Chondrocyte (in vitro differentiated cells): ENCODE data around the gene IL22RA2. TPM values are rescaled to one million over a fixed set of nuclear protein-coding genes. Genes with fewer than 3 reads are reported as not detected.

Source experiments
- DNase-seq: peaks from one replicate; pipeline ENCODE4 v3.0.0; 2021; ENCODE audit warnings: mixed read lengths, low spot score
- H3K27ac Mint-ChIP-seq: one replicate; pipeline ENCODE4 v1.8.0; 2021; ENCODE audit warnings: mild to moderate bottlenecking, moderate library complexity, mixed read lengths; ENCODE audit not compliant: unreplicated experiment
- H3K27me3 Mint-ChIP-seq: 2 replicates; pipeline ENCODE4 v1.8.0; 2021; ENCODE audit warnings: low read depth, mixed read lengths
- H3K36me3 Mint-ChIP-seq: 2 replicates; pipeline ENCODE4 v1.8.0; 2021; ENCODE audit warnings: low read depth, mixed read lengths
- H3K4me1 Mint-ChIP-seq: 2 replicates; pipeline ENCODE4 v1.8.0; 2021; ENCODE audit warnings: low read depth, mild to moderate bottlenecking, mixed read lengths
- H3K4me3 Mint-ChIP-seq: one replicate; pipeline ENCODE4 v1.8.0; 2021; ENCODE audit warnings: mild to moderate bottlenecking, moderate library complexity, mixed read lengths; ENCODE audit not compliant: unreplicated experiment
- H3K9me3 Mint-ChIP-seq: 2 replicates; pipeline ENCODE4 v1.8.0; 2021; ENCODE audit warnings: low read depth, mixed read lengths
- total RNA-seq: library from RNA; stranded (reverse); gene quantifications from 3 replicates; pipeline ENCODE4 v1.2.1, GENCODE V29; 2021
- TF ChIP-seq, protein P1 (sequence below): fragments of 200-600 bp; sonication (generic); IDR thresholded peaks from 2 replicates; pipeline ENCODE4 v1.5.0; 2021; ENCODE audit warnings: antibody characterized with exemption, mild to moderate bottlenecking, moderate library complexity

IL22RA2 gene
- total RNA-seq, 1 donor from 2014 or later, result not detected

DNA sequence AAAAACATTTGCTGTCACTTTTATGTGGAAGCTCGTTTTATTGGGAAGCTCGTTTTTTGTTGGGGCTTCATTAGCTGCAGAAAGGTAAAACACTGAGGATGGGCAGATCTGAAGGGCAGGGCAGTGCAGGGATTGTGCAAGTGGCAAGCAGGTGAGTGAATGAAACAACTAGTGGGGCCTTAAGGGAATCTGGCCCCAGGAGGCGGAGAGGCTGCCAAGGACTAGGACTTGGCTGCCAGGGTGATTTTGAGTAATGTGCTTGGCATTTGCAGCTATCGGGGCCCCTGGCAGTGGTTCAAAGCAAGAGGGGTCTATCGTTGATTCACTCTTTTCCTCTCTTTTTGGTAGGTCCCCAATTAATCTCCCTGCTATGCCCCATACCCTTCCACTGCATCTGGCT is 11.5 kb downstream of the IL22RA2 start:
- no peak overlapping the region for H3K4me3 Mint-ChIP-seq
- peaks cover 8% of the 10 kb centered on the region for H3K4me1 Mint-ChIP-seq
- no peak overlapping the region for H3K27ac Mint-ChIP-seq
- peaks cover 9% of the 10 kb centered on the region for H3K27me3 Mint-ChIP-seq
- TF ChIP-seq, protein P1, sequence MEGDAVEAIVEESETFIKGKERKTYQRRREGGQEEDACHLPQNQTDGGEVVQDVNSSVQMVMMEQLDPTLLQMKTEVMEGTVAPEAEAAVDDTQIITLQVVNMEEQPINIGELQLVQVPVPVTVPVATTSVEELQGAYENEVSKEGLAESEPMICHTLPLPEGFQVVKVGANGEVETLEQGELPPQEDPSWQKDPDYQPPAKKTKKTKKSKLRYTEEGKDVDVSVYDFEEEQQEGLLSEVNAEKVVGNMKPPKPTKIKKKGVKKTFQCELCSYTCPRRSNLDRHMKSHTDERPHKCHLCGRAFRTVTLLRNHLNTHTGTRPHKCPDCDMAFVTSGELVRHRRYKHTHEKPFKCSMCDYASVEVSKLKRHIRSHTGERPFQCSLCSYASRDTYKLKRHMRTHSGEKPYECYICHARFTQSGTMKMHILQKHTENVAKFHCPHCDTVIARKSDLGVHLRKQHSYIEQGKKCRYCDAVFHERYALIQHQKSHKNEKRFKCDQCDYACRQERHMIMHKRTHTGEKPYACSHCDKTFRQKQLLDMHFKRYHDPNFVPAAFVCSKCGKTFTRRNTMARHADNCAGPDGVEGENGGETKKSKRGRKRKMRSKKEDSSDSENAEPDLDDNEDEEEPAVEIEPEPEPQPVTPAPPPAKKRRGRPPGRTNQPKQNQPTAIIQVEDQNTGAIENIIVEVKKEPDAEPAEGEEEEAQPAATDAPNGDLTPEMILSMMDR, result no peak
- peaks cover 11% of the 10 kb centered on the region for H3K9me3 Mint-ChIP-seq
- H3K36me3 Mint-ChIP-seq, result no peaks in the 10 kb centered on the region
- no peak for DNase-seq

DNA sequence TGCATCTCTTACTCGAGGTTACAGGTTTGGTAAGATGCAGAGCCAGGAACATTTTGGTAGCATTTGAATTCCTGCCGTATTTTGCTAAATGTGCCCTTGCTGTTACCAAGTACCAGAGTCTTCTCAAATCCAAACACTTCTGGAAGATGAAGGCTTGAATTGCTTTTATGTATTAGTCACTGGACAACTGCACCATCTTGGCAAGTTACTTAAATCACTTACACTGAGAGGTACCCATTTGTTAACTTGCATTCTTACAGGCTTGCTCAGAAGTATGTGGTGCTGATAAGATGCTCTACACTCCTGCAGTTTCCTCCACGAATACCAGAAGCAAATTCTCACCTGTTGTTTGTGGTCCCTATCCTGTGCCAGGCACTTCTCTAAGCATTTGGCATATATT is 12.7 kb downstream of the IL22RA2 start:
- no peak overlapping the region for H3K27ac Mint-ChIP-seq
- peaks cover 11% of the 10 kb centered on the region for H3K9me3 Mint-ChIP-seq
- no peak for DNase-seq

GRCh38 chr6:137159912-137160311 is 13.5 kb downstream of the IL22RA2 start:
- no peak overlapping the region for H3K4me3 Mint-ChIP-seq
- peaks cover 5% of the 10 kb centered on the region for H3K27me3 Mint-ChIP-seq
- no peak for DNase-seq
- TF ChIP-seq, protein P1, result no peak
- H3K27ac Mint-ChIP-seq, result no peak overlapping the region
- no peaks in the 10 kb centered on the region for H3K36me3 Mint-ChIP-seq
- H3K4me1 Mint-ChIP-seq, result peaks cover 8% of the 10 kb centered on the region
- H3K9me3 Mint-ChIP-seq, result peaks cover 11% of the 10 kb centered on the region

More for the DNA sequence above, 12.7 kb downstream of the IL22RA2 start:
- H3K27me3 Mint-ChIP-seq, result peaks cover 9% of the 10 kb centered on the region
- H3K4me1 Mint-ChIP-seq, result peaks cover 8% of the 10 kb centered on the region
- TF ChIP-seq, protein P1, result no peak
- H3K4me3 Mint-ChIP-seq, result no peak overlapping the region
- no peaks in the 10 kb centered on the region for H3K36me3 Mint-ChIP-seq

DNA sequence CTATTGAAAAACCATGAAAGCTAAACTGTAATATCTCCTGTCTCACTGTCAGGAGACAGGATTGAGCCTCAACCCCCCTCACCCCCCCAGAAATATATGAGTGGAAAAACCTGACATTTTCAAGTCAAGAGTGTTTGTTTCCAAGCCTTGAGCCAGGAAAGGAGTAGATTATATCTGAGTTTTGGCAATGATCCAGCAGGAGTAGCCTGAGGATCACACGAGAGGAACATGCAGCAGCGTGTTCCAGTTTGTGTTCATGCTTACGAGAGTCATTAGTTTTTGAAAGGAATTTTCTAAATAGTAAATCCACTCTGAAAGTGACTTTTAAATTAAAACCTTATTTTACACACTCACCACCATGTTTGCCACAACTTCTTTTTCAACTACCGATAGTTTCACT is 15.8 kb downstream of the IL22RA2 start:
- DNase-seq, result no peak
- H3K27me3 Mint-ChIP-seq, result peaks cover 5% of the 10 kb centered on the region
- H3K9me3 Mint-ChIP-seq, result peaks cover 6% of the 10 kb centered on the region
- peaks cover 8% of the 10 kb centered on the region for H3K4me1 Mint-ChIP-seq
- H3K4me3 Mint-ChIP-seq, result no peak overlapping the region
- H3K27ac Mint-ChIP-seq, result no peak overlapping the region
- H3K36me3 Mint-ChIP-seq, result no peaks in the 10 kb centered on the region
- TF ChIP-seq, protein P1, result no peak

- no peaks in the 10 kb centered on the region for H3K36me3 Mint-ChIP-seq
- TF ChIP-seq, protein P1, result no peak
- H3K4me1 Mint-ChIP-seq, result peaks cover 8% of the 10 kb centered on the region
- no peak overlapping the region for H3K4me3 Mint-ChIP-seq
- peaks cover 5% of the 10 kb centered on the region for H3K27me3 Mint-ChIP-seq
- H3K27ac Mint-ChIP-seq, result no peak overlapping the region
- peaks cover 10% of the 10 kb centered on the region for H3K9me3 Mint-ChIP-seq
- DNase-seq, result no peak
Observed at GRCh38 chr6:137156650-137157049, 16.8 kb downstream of the IL22RA2 start.
